Measurements from ENCODE around the gene TMEM167B. TPM values are rescaled to one million over a fixed set of nuclear protein-coding genes. Genes with fewer than 3 reads are reported as not detected.

Gene TMEM167B
- total and polyA plus RNA-seq, 2 of the 4 experiments (the other 2 are of a cell fraction): 21.6 to 32.1 TPM

DNA sequence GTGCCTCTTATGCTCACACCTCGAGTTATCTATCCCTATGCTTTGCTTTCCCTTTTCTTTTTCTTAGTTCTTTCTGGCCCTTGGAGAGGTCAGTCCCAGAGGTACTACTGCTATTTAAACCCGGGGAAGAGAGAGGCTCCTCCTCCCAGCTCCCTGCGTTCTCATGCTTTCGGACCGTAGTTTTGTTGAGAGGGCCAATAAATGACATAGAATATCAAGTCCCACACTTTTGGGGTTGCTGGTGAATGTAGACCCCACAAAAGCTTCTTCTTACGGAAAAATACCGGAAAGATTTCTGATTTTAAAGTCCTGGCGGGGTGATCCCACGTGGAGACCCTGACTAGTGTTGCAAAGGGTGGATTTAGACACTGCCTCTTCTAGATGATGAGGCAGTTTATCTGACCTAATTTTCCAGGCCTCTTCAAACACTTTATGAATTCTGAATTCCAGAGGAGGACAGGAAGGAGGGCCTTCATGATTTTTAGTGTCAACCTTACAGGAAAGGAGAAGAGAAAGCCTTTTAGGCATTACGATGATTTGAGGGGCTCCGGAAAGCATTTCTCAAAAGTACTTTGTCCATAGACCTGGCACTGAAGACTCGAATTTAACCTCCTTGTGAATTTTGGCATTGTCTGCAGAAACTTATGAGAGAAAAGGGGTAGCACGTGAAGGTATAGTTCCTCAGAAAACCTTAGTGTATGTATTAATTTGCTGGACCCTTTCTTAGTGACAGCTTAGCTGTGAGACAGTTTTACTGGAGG, 694 bp downstream of the TMEM167B start (continued):
- TF ChIP-seq MAFK (IDR thresholded peaks at IDR 0.05; ENCODE audit: low read depth, low read length): no peak
- no peak for TF ChIP-seq MAZ (IDR thresholded peaks at IDR 0.05; ENCODE audit: borderline replicate concordance, low read depth, low read length)

DNA sequence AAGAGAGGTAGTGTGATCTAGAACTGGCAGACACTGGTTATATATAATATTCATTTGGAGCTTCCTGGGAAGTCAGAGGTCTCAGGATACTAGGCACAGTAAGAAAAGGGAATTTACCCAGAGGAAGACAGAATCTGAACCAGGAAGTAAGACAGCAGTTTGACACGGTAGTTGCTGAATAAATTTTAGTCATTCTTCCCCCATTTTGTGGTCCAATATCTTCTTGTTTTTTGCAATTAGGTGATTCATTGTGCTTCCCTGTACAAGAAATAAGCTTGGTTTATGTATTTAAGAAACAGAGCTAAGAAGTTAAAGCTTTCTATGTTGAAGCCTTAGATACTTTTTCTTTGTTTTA, 1.3 kb downstream of the TMEM167B start:
- peak overlapping the region; percentile 96; the same call in 1 of the 2 replicates for H3K4ac ChIP-seq (ENCODE audit: low read depth, low read length)
- no peak overlapping the region for H2AFZ ChIP-seq (replicated peaks; ENCODE audit: low read length, poor library complexity)
- peak overlapping the region; percentile 47 to 85 for H4K8ac ChIP-seq (ENCODE audit: low read depth in 2 of 2, low read length in 2 of 2)
- H3K18ac ChIP-seq (ENCODE audit: low read depth, low read length): peak overlapping the region; percentile 45; the same call in 1 of the 2 replicates
- no peaks in the 10 kb centered on the region for H3K9me3 ChIP-seq (ENCODE audit: control insufficient read depth, insufficient read depth, low read length)
- H3K27me3 ChIP-seq (ENCODE audit: control insufficient read depth, insufficient read depth, low read length): no peaks in the 10 kb centered on the region
- peak overlapping the region; percentile 31; the same call in 1 of the 2 replicates for H2BK120ac ChIP-seq (ENCODE audit: low read depth, low read length)
- in situ Hi-C loops (cut with MboI; ENCODE audit: low sequenced_read_pairs) (no loop called here), dilution Hi-C loops (cut with HindIII; ENCODE audit: low sequenced_read_pairs, unreplicated experiment) (no loop called here), intact Hi-C loops (cut with micrococcal nuclease) (no loop called here)
- H2AK5ac ChIP-seq (ENCODE audit: low read depth, low read length): 0 out of 2 replicates have a peak overlapping the region, but pooled peaks have one; percentile 15
- H3K4me2 ChIP-seq (ENCODE audit: low read depth, low read length): peak overlapping the region; percentile 95
- CTCF ChIA-PET: interaction anchor here (1.7 kb wide), 2 partner anchors 8 to 21 kb away, joined by 4 to 6 read pairs; a partner anchor contains a TSS
- TSS peak; percentile 27 for BruUV-seq (replicated peaks)
- no CpG with 5 or more reads among the region's 1 CpG for WGBS, 2 experiments (ENCODE audit: extremely low coverage in 2 of 2, insufficient read length in 1 of 2)
- no peak overlapping the region for H4K91ac ChIP-seq (ENCODE audit: insufficient read depth, low read depth, low read length)
- peak overlapping the region; percentile 94 for H3K56ac ChIP-seq (ENCODE audit: extremely low read depth, insufficient read depth, low read length)
- H2BK5ac ChIP-seq (ENCODE audit: low read depth, low read length, poor library complexity, severe bottlenecking): peak overlapping the region; percentile 96
- peaks cover 27 to 56% of the 10 kb centered on the region in 2 experiments for H3K79me1 ChIP-seq (ENCODE audit: low read depth in 1 of 2, low read length in 2 of 2)
- peak overlapping the region; percentile 57; the same call in 1 of the 2 replicates for H3K23ac ChIP-seq (ENCODE audit: low read depth, low read length)
- H3K9ac ChIP-seq (ENCODE audit: low read depth, low read length): peak overlapping the region; percentile 94
- peaks cover 3% of the 10 kb centered on the region; the same call in 1 of the 2 replicates for H3K36me3 ChIP-seq (ENCODE audit: control insufficient read depth, insufficient read depth, low read length)
- peak overlapping the region; percentile 98 for H3K27ac ChIP-seq (ENCODE audit: insufficient read depth, low read length)
- peak overlapping the region; percentile 72; the same call in 1 of the 2 replicates for H4K5ac ChIP-seq (ENCODE audit: low read depth, low read length)
- H3K14ac ChIP-seq (replicated peaks; ENCODE audit: low read depth, low read length): peak overlapping the region; percentile 72
- no peak for TF ChIP-seq MAZ (IDR thresholded peaks at IDR 0.05; ENCODE audit: borderline replicate concordance, low read depth, low read length)
- peak; percentile 86 for TF ChIP-seq CEBPB (IDR thresholded peaks at IDR 0.05; ENCODE audit: low read depth, low read length)
- ATAC-seq (ENCODE audit: low read depth) (no peak), DNase-seq (peak; percentile 75)
- POLR2A ChIA-PET (ENCODE audit: unreplicated experiment): no interaction called here
- 0 out of 2 replicates have a peak overlapping the region, but pooled peaks have one; percentile 15 for H2BK20ac ChIP-seq (ENCODE audit: low read depth, low read length)
- H3K9me1 ChIP-seq (ENCODE audit: insufficient read depth, low read length): no peaks in the 10 kb centered on the region
- peak overlapping the region; percentile 87 for H3K4me3 ChIP-seq (ENCODE audit: insufficient read depth, low read depth, low read length)
- no peak overlapping the region for H2AK9ac ChIP-seq (replicated peaks; ENCODE audit: low read depth, low read length, poor library complexity)
- H3K4me1 ChIP-seq (ENCODE audit: control insufficient read depth, insufficient read depth, low read length): peaks cover 8% of the 10 kb centered on the region; the same call in 1 of the 2 replicates
- no peaks in the 10 kb centered on the region for H4K20me1 ChIP-seq (ENCODE audit: insufficient read depth, low read length)
- H2BK15ac ChIP-seq (ENCODE audit: low read depth, low read length): peak overlapping the region; percentile 73; the same call in 2 of the 3 replicates
